Heart right ventricle (tissue), 16 donors: ENCODE results near the gene PRPS1. TPM values are rescaled to one million over a fixed set of nuclear protein-coding genes. Genes with fewer than 3 reads are reported as not detected.

Experiments used
- ATAC-seq, 8 donors: fragments of 200-7000 bp; cut with Tn5 transposase; one replicate each; pipeline ENCODE4 v1.9.1; 2020; ENCODE audit warnings: mild to moderate bottlenecking in 8 of 8, moderate library complexity in 8 of 8, moderate number of reproducible peaks in 1 of 8
- DNase-seq, 2 donors: peaks; one replicate each; pipeline ENCODE4 v3.0.0-alpha.2; 2020
- H3K27ac ChIP-seq, 10 donors: fragments of 200-600 bp; sonication (generic) in 2 of 10; one replicate each; pipeline versions ENCODE4 v1.5.0 to v1.8.0; 2020 to 2022; ENCODE audit warnings: mild to moderate bottlenecking in 3 of 10
- H3K27me3 ChIP-seq, 7 donors: fragments of 200-600 bp; one replicate each; pipeline ENCODE4 v1.8.0; 2021 to 2022; ENCODE audit warnings: mild to moderate bottlenecking in 2 of 7
- H3K36me3 ChIP-seq, 9 donors: fragments of 200-600 bp; sonication (generic) in 1 of 9; one replicate each; pipeline versions ENCODE4 v1.5.0 to v1.8.0; 2020 to 2022; ENCODE audit warnings: mild to moderate bottlenecking in 2 of 9
- H3K4me1 ChIP-seq, 9 donors: fragments of 200-600 bp; sonication (generic) in 1 of 9; one replicate each; pipeline versions ENCODE4 v1.5.0 to v1.8.0; 2020 to 2022; ENCODE audit warnings: mild to moderate bottlenecking in 4 of 9
- H3K4me3 ChIP-seq, 10 donors: fragments of 200-600 bp; sonication (generic) in 2 of 10; one replicate each; pipeline versions ENCODE4 v1.5.0 to v1.8.0; 2020 to 2022; ENCODE audit warnings: mild to moderate bottlenecking in 7 of 10, moderate library complexity in 2 of 10
- H3K9me3 ChIP-seq, 11 donors: fragments of 200-600 bp in 10 of 11; sonication (generic) in 2 of 11; one replicate each; pipeline versions ENCODE4 v1.5.0 to v1.8.0; 2013 to 2022; ENCODE audit warnings: mild to moderate bottlenecking in 2 of 11, control low read depth in 1 of 11, moderate library complexity in 1 of 11
- WGBS, 2 donors: extraction: QIAGEN DNeasy Blood & Tissue Kit; methylation state at CpG; one replicate each; pipeline ENCODE4 v1.1.7; 2013; ENCODE audit warnings: inconsistent platforms in 1 of 2; 5-methylcytosine and 5-hydroxymethylcytosine counted together
- intact Hi-C, 10 donors: fragments of 100-400 bp; cut with DNase I; formaldehyde crosslinking; loops; one replicate each; pipeline versions ENCODE4 v1.11.1 to v1.14.2; 2022
- polyA plus RNA-seq, 2 donors: library from polyadenylated mRNA; stranded (reverse); fragments of 200-250 nt; gene quantifications; one replicate each; pipeline ENCODE4 v1.2.3, GENCODE V29; 2013
- total RNA-seq, 10 donors: library from RNA; stranded (reverse); fragmentation: NEBNext Ultra II Directional in 3 of 10; extraction: Animal tissue kit (Norgen Biotek cat#: 25700) in 3 of 10; gene quantifications; one replicate each; pipeline versions ENCODE4 v1.2.1 to v1.2.4, GENCODE V29; 2021 to 2023
- TF ChIP-seq, protein P1 (sequence below), 9 donors: fragments of 200-600 bp; sonication (generic) in 2 of 9; IDR thresholded peaks; one replicate each; pipeline versions ENCODE4 v1.5.0 to v1.8.0; 2021 to 2022; ENCODE audit warnings: antibody characterized with exemption in 9 of 9, mild to moderate bottlenecking in 5 of 9, moderate library complexity in 1 of 9
- donor health status: Arrhythmogenic right ventricular cardiomyopathy.
- donor health status: ischemic (EF 13 %, LVEDD 7.1; RV severe dilation, severe dysfunction).
- donor health status: healthy with polysubstance abuse.
- donor health status: DM: no; HTN: yes; CAD: no.
- donor health status: DM: no; HTN: no; CAD: no.
- donor health status: ischemic (EF 25% LVEDD 6.9; RV normal size, moderate dysfunction).
- donor health status: ischemic (EF 25% LVEDD 5.7; RV mildly dilated, moderate dysfunction).
- donor health status: healthy.
- donor health status: DM: yes; HTN: yes; CAD: no.
- donor health status: Ischemic cardiomyopathy.
- donor health status: ischemic (EF 35%, LVEDD 5.7; RV mildly dilated, moderate dysfunction).
- donor health status: nonischemic (EF 11% LVEDD 7.7; RV severe dilation, severe dysfunction).
- donor health status: DM: yes; HTN: yes; CAD: no.
- donor health status: PGD.
- donor health status: ischemic (EF 29% LVEDD 5.4; RV normal size, mild dysfunction).
- donor health status: nonischemic (EF 23%, LVEDD 6.1; RV moderate dilation, normal function).

Gene PRPS1
- total and polyA plus RNA-seq, 12 donors = 4.9 to 31.6 (median 27.0) TPM

DNA sequence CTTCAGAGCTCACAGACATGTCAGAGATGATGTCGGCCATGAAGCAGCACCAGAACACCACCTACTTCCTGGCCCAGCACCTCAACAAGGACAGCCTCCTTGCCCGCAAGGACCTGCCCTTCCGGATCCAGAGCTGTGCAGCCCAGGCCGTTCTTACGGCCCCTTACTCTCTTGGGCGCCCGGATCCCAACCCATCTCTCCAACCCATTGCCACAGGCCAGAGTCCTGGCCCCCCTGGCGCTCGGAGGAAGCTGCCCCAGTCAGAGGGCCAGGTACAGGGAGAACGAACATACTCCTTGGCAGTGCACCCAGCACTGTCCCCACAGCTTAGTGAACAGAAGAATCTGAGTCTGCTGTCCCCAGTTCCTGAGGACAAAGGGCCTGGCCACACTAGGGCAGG is 27.9 kb upstream of the PRPS1 start:
- Histone ChIP-seq H3K27me3 (peaks cover 0 to 15% (median 0%) of the 10 kb centered on the region in 7 donors), H3K4me1 (no peaks in the 10 kb centered on the region), H3K4me3 (no peak overlapping the region), H3K9me3 (no peaks in the 10 kb centered on the region), H3K36me3 (no peaks in the 10 kb centered on the region), H3K27ac (no peak overlapping the region)
- no peak for ATAC-seq
- intact Hi-C loops = no loop called here
- no peak for DNase-seq
- WGBS, 2 donors = 89 to 96% methylated on average over 10 of the region's 10 CpGs
- TF ChIP-seq, protein P1, sequence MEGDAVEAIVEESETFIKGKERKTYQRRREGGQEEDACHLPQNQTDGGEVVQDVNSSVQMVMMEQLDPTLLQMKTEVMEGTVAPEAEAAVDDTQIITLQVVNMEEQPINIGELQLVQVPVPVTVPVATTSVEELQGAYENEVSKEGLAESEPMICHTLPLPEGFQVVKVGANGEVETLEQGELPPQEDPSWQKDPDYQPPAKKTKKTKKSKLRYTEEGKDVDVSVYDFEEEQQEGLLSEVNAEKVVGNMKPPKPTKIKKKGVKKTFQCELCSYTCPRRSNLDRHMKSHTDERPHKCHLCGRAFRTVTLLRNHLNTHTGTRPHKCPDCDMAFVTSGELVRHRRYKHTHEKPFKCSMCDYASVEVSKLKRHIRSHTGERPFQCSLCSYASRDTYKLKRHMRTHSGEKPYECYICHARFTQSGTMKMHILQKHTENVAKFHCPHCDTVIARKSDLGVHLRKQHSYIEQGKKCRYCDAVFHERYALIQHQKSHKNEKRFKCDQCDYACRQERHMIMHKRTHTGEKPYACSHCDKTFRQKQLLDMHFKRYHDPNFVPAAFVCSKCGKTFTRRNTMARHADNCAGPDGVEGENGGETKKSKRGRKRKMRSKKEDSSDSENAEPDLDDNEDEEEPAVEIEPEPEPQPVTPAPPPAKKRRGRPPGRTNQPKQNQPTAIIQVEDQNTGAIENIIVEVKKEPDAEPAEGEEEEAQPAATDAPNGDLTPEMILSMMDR (IDR thresholded peaks at IDR 0.05) = no peak

DNA sequence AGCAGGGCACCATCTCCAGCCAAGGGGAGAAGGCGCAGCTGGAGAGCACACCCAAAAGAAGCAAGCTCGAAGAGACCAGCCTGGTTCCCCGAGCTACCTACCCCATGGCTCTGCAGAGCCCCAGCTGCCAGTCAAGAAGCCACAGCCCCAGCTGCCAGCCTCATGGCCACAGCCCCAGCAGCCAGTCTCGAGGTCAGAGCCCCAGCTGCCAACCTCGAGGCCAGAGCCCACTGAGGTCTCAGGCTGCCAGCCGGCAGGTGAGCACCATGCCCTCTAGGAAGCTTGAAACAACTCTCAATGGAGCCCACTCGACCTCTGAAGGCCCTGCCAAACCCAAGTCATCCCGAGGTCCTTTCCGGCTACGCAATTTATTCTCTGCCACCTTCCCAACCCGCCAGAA is 27.0 kb upstream of the PRPS1 start:
- Histone ChIP-seq H3K4me3 (no peak overlapping the region), H3K9me3 (no peaks in the 10 kb centered on the region), H3K36me3 (no peaks in the 10 kb centered on the region), H3K4me1 (no peaks in the 10 kb centered on the region), H3K27ac (no peak overlapping the region), H3K27me3 (peaks cover 0 to 15% (median 0%) of the 10 kb centered on the region in 7 donors)
- no peak for DNase-seq
- WGBS, 2 donors = 91 to 92% methylated on average over 10 to 11 of the region's 11 CpGs
- TF ChIP-seq, protein P1 (IDR thresholded peaks at IDR 0.05) = no peak
- no peak for ATAC-seq
- intact Hi-C loops = no loop called here

DNA sequence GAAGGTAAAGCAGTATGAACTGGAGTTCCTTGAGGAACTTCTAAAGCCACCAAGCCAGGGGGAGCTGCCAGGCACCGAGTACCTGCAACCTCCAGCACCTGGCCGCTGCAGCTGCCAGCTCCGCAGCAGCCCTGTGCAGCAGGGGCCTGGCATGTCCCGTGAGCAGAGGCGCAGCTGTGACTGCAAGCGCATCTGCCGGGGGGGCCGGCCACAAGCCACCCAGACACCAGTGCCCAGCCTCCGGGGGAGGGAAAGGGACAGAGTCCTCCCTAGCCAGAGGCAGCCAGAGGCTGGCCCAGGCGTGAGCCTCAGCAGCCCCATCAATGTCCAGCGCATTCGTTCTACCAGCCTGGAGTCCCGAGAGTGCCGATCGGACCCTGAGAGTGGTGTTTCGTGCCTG is 26.6 kb upstream of the PRPS1 start:
- H3K27me3 ChIP-seq = peaks cover 0 to 15% (median 0%) of the 10 kb centered on the region in 7 donors
- intact Hi-C loops = no loop called here
- no peak overlapping the region for H3K4me3 ChIP-seq
- TF ChIP-seq, protein P1 (IDR thresholded peaks at IDR 0.05) = no peak
- no peaks in the 10 kb centered on the region for H3K36me3 ChIP-seq
- ATAC-seq = no peak
- H3K4me1 ChIP-seq = no peaks in the 10 kb centered on the region
- no peaks in the 10 kb centered on the region for H3K9me3 ChIP-seq
- DNase-seq = no peak
- WGBS, 2 donors = 92 to 94% methylated on average over 15 to 16 of the region's 16 CpGs
- no peak overlapping the region for H3K27ac ChIP-seq

DNA sequence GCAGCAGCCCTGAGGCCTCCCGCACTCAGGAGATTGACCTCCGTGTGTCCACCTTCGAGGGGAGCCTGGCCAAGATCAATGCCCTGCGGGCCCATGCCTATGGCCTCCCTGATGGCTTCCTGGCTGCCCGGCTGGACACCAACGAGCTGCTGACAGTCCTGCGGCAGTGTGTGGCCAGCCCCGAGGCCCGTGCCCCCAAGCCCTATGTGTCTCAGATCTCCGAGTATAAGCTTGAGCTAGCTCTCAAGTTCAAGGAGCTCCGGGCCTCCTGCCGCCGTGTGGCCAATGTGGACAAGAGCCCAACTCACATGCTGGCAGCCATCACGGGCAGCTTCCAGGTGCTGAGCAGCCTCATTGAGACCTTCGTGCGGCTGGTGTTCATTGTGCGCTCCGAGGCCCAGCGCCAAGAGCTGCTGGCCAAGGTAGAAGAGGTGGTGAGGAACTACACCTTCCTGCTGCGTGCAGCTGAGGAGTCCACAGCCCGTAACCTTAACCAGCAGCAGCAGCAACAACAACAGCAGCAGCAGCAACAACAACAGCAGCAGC is 25.5 kb upstream of the PRPS1 start:
- Histone ChIP-seq H3K4me3 (no peak overlapping the region), H3K9me3 (no peaks in the 10 kb centered on the region), H3K36me3 (no peaks in the 10 kb centered on the region), H3K4me1 (no peaks in the 10 kb centered on the region), H3K27me3 (peaks cover 0 to 18% (median 0%) of the 10 kb centered on the region in 7 donors), H3K27ac (no peak overlapping the region)
- WGBS, 2 donors = 56 to 70% methylated on average over 21 of the region's 21 CpGs
- intact Hi-C loops = no loop called here
- ATAC-seq = peak in 4 of 8 donors; percentile 17 to 68 (median 32)
- peak in 1 of 2 donors; percentile 23 for DNase-seq
- TF ChIP-seq, protein P1 (IDR thresholded peaks at IDR 0.05) = no peak
